ENCODE data around the gene GPR39. TPM values are rescaled to one million over a fixed set of nuclear protein-coding genes. Genes with fewer than 3 reads are reported as not detected.

The GPR39 gene
- total RNA-seq, 1 experiment from 2014 or later: 9.0 TPM

DNA sequence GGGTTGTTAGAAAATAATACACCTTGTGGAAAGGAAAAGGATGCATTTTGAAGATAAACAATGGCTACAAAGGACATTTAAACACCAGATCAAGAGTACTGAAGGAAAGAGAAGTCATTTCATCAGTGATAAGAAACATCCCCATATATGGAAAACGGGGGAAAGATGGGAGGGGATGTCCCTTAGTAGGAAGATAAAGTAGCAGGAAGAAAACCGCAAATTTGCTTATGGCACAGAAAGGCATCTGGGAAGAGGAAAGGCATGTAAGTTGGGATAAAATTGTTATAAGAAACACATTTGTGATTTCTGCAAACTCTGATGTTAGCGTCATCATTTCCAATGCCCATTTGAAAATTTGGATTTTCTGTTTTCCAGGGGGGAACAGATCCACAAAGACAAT, 263.9 kb downstream of the GPR39 start:
- no peaks in the 10 kb centered on the region for H3K4me1 ChIP-seq (ENCODE audit: control insufficient read depth, insufficient read depth, low read length)
- ChIA-PET POLR2A (no interaction called here), CTCF (interaction anchor here (0.7 kb wide), 1 partner anchor 231 kb away, joined by 5 read pairs; no protein-coding TSS in a partner anchor)
- DNase-seq (ENCODE audit: low read depth, low spot score) (no peak), ATAC-seq (no peak)
- no TSS peak for BruUV-seq (replicated peaks)
- no peaks in the 10 kb centered on the region for H3K36me3 ChIP-seq (ENCODE audit: control insufficient read depth, insufficient read depth, low read length)
- intact Hi-C loops (cut with micrococcal nuclease; ENCODE audit: unreplicated experiment): no loop called here
- H3K27me3 ChIP-seq (ENCODE audit: control insufficient read depth, insufficient read depth, low read length): peaks cover 38% of the 10 kb centered on the region
- TF ChIP-seq REST (IDR thresholded peaks at IDR 0.05; ENCODE audit: insufficient read depth in 1 of 2, low read depth in 2 of 2, low read length in 1 of 2) (no peak), POLR2AphosphoS5 (IDR thresholded peaks at IDR 0.05; ENCODE audit: low read depth, low read length) (no peak), TCF7L2 (IDR thresholded peaks at IDR 0.05; ENCODE audit: low read depth, low read length) (no peak), SIN3A (IDR thresholded peaks at IDR 0.05; ENCODE audit: borderline replicate concordance, insufficient read depth, low read depth, low read length) (no peak)
- TF ChIP-seq, protein P1, sequence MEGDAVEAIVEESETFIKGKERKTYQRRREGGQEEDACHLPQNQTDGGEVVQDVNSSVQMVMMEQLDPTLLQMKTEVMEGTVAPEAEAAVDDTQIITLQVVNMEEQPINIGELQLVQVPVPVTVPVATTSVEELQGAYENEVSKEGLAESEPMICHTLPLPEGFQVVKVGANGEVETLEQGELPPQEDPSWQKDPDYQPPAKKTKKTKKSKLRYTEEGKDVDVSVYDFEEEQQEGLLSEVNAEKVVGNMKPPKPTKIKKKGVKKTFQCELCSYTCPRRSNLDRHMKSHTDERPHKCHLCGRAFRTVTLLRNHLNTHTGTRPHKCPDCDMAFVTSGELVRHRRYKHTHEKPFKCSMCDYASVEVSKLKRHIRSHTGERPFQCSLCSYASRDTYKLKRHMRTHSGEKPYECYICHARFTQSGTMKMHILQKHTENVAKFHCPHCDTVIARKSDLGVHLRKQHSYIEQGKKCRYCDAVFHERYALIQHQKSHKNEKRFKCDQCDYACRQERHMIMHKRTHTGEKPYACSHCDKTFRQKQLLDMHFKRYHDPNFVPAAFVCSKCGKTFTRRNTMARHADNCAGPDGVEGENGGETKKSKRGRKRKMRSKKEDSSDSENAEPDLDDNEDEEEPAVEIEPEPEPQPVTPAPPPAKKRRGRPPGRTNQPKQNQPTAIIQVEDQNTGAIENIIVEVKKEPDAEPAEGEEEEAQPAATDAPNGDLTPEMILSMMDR (IDR thresholded peaks at IDR 0.05): no peak
- in situ Hi-C loops (cut with HindIII; ENCODE audit: low pct_unique_long_range_greater_than_20kb, low sequenced_read_pairs): no loop called here
- no peak overlapping the region for H3K4me3 ChIP-seq (ENCODE audit: low read depth in 2 of 2, low read length in 2 of 2)
- no peaks in the 10 kb centered on the region for H3K9me3 ChIP-seq (ENCODE audit: control insufficient read depth, insufficient read depth, low read depth, low read length)
- H3K27ac ChIP-seq (ENCODE audit: low read length): no peak overlapping the region

- BruUV-seq (replicated peaks): no TSS peak
- H3K4me3 ChIP-seq (ENCODE audit: low read depth in 2 of 2, low read length in 2 of 2): no peak overlapping the region
- in situ Hi-C loops (cut with HindIII; ENCODE audit: low pct_unique_long_range_greater_than_20kb, low sequenced_read_pairs): no loop called here
- ChIA-PET CTCF (no interaction called here), POLR2A (no interaction called here)
- H3K27me3 ChIP-seq (ENCODE audit: control insufficient read depth, insufficient read depth, low read length): peaks cover 33% of the 10 kb centered on the region
- TF ChIP-seq, protein P1 (IDR thresholded peaks at IDR 0.05): no peak
- TF ChIP-seq REST (IDR thresholded peaks at IDR 0.05; ENCODE audit: insufficient read depth in 1 of 2, low read depth in 2 of 2, low read length in 1 of 2) (no peak), SIN3A (IDR thresholded peaks at IDR 0.05; ENCODE audit: borderline replicate concordance, insufficient read depth, low read depth, low read length) (no peak), TCF7L2 (IDR thresholded peaks at IDR 0.05; ENCODE audit: low read depth, low read length) (no peak), POLR2AphosphoS5 (IDR thresholded peaks at IDR 0.05; ENCODE audit: low read depth, low read length) (no peak)
- no peaks in the 10 kb centered on the region for H3K36me3 ChIP-seq (ENCODE audit: control insufficient read depth, insufficient read depth, low read length)
- H3K4me1 ChIP-seq (ENCODE audit: control insufficient read depth, insufficient read depth, low read length): no peaks in the 10 kb centered on the region
- DNase-seq (ENCODE audit: low read depth, low spot score): no peak
- no peak overlapping the region for H3K27ac ChIP-seq (ENCODE audit: low read length)
- intact Hi-C loops (cut with micrococcal nuclease; ENCODE audit: unreplicated experiment): no loop called here
- H3K9me3 ChIP-seq (ENCODE audit: control insufficient read depth, insufficient read depth, low read depth, low read length): no peaks in the 10 kb centered on the region
- ATAC-seq: no peak
Observed at GRCh38 chr2:132681766-132682165, 265.2 kb downstream of the GPR39 start.

Measured in Panc1 (cell line).